Heart left ventricle (tissue), 13 donors: Measurements from ENCODE around the gene DUSP15.

ENCODE experiments used
- CTCF ChIP-seq, 12 donors: fragments of 200-600 bp; sonication (generic) in 4 of 12; IDR thresholded peaks; one replicate each; pipeline versions ENCODE4 v1.5.0 to v1.8.0; 2018 to 2022; ENCODE audit warnings: antibody characterized with exemption in 12 of 12, mild to moderate bottlenecking in 5 of 12
- POLR2A ChIP-seq, 2 donors: fragments of 450-650 bp; IDR thresholded peaks; one replicate each; pipeline ENCODE4 v1.6.1; 2017; ENCODE audit warnings: antibody characterized with exemption in 2 of 2, mild to moderate bottlenecking in 2 of 2, moderate library complexity in 2 of 2
- donor health status: ischemic (EF 13 %, LVEDD 7.1; RV severe dilation, severe dysfunction).
- donor health status: DM: no; HTN: yes; CAD: no.
- donor health status: DM: no; HTN: no; CAD: no.
- donor health status: ischemic (EF 25% LVEDD 6.9; RV normal size, moderate dysfunction).
- donor health status: ischemic (EF 25% LVEDD 5.7; RV mildly dilated, moderate dysfunction).
- donor health status: ischemic (EF 35%, LVEDD 5.7; RV mildly dilated, moderate dysfunction).
- donor health status: nonischemic (EF 11% LVEDD 7.7; RV severe dilation, severe dysfunction).
- donor health status: DM: yes; HTN: yes; CAD: no.
- donor health status: PGD.
- donor health status: ischemic (EF 29% LVEDD 5.4; RV normal size, mild dysfunction).
- donor health status: nonischemic (EF 23%, LVEDD 6.1; RV moderate dilation, normal function).

- TF ChIP-seq CTCF (IDR thresholded peaks at IDR 0.05) (no peak), POLR2A (IDR thresholded peaks at IDR 0.05) (no peak)
Measured at GRCh38 chr20:31849306-31849930, 20.9 kb downstream of the DUSP15 start.
